Esophagus muscularis mucosa (tissue), 4 donors: ENCODE measurements around the gene MIS12.

Source experiments
- EP300 ChIP-seq: sonication (generic); formaldehyde crosslinking; IDR thresholded peaks from one replicate; pipeline ENCODE4 v1.6.1; 2017; ENCODE audit warnings: antibody characterized with exemption
- POLR2A ChIP-seq: fragments of 450-650 bp; IDR thresholded peaks from one replicate; pipeline ENCODE4 v1.6.1; 2017; ENCODE audit warnings: antibody characterized with exemption, moderate library complexity, mild to moderate bottlenecking, low read depth
- POLR2AphosphoS5 ChIP-seq, 2 donors: sonication (generic); formaldehyde crosslinking; IDR thresholded peaks; one replicate each; pipeline ENCODE4 v1.6.1; 2017; ENCODE audit warnings: antibody characterized with exemption in 2 of 2
- TF ChIP-seq, protein P1 (sequence below), 3 experiments: fragments of 200-600 bp in 2 of 3; fragments of 450-650 bp in 1 of 3; sonication (generic) in 2 of 3; IDR thresholded peaks; one replicate each; pipeline ENCODE4 v1.5.1; 2017 to 2019; ENCODE audit warnings: antibody characterized with exemption in 3 of 3, mild to moderate bottlenecking in 2 of 3, moderate library complexity in 1 of 3

DNA sequence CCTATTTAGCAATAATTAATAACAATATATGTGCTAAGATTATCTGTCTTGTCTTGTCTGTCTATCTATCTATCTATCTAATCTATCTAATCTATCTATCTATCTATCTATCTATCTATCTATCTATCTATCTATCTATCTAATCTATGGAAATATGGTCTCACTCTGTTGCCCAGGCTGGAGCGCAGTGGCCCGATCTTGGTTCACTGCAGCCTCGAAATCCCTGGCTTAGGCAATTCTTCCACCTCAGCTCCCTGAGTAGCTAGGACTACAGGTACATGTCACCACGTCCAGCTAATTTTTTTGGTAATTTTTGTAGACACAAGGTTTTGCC is 44.7 kb downstream of the MIS12 start:
- TF ChIP-seq, protein P1, sequence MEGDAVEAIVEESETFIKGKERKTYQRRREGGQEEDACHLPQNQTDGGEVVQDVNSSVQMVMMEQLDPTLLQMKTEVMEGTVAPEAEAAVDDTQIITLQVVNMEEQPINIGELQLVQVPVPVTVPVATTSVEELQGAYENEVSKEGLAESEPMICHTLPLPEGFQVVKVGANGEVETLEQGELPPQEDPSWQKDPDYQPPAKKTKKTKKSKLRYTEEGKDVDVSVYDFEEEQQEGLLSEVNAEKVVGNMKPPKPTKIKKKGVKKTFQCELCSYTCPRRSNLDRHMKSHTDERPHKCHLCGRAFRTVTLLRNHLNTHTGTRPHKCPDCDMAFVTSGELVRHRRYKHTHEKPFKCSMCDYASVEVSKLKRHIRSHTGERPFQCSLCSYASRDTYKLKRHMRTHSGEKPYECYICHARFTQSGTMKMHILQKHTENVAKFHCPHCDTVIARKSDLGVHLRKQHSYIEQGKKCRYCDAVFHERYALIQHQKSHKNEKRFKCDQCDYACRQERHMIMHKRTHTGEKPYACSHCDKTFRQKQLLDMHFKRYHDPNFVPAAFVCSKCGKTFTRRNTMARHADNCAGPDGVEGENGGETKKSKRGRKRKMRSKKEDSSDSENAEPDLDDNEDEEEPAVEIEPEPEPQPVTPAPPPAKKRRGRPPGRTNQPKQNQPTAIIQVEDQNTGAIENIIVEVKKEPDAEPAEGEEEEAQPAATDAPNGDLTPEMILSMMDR (IDR thresholded peaks at IDR 0.05) = no peak
- TF ChIP-seq POLR2A (no peak), EP300 (no peak), POLR2AphosphoS5 (IDR thresholded peaks at IDR 0.05) (no peak)
